ENCODE measurements around the gene GRAMD2A. TPM values are rescaled to one million over a fixed set of nuclear protein-coding genes. Genes with fewer than 3 reads are reported as not detected.

GRAMD2A gene
- total RNA-seq, 1 donor from 2014 or later = not detected

DNA sequence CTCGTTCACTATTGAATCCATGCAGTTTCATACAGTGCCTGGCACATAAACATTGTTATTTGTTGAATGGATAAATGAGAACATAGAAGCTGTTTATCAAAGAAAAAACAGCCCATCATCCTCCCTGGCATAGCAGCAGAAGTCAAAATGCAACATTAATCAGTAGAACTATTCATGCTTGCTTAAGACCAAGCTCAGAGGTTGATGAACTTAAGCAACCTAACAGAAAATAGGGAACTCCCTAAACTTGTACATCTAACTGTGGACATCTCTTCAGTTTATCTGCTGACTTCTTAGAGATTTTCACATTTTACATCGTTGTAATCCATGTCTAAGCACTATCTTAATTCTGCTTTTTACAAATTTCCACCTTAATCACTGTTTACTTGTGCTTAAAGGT is 50.2 kb downstream of the GRAMD2A start:
- H3K36me3 Mint-ChIP-seq (ENCODE audit: low read depth) = no peaks in the 10 kb centered on the region
- H3K27ac Mint-ChIP-seq = no peak overlapping the region
- POLR2A ChIA-PET = no interaction called here
- no peaks in the 10 kb centered on the region for H3K9me3 Mint-ChIP-seq
- DNase-seq (no peak), ATAC-seq (ENCODE audit: low read depth) (no peak)
- H3K4me3 Mint-ChIP-seq = no peak overlapping the region
- no peaks in the 10 kb centered on the region for H3K4me1 Mint-ChIP-seq
- CTCF ChIA-PET = interaction anchor here (3.0 kb wide), 1 partner anchor 9 kb away, joined by 9 read pairs; no protein-coding TSS in a partner anchor
- intact Hi-C loops (cut with micrococcal nuclease) = no loop called here
- no peaks in the 10 kb centered on the region for H3K27me3 Mint-ChIP-seq
- TF ChIP-seq, protein P1, sequence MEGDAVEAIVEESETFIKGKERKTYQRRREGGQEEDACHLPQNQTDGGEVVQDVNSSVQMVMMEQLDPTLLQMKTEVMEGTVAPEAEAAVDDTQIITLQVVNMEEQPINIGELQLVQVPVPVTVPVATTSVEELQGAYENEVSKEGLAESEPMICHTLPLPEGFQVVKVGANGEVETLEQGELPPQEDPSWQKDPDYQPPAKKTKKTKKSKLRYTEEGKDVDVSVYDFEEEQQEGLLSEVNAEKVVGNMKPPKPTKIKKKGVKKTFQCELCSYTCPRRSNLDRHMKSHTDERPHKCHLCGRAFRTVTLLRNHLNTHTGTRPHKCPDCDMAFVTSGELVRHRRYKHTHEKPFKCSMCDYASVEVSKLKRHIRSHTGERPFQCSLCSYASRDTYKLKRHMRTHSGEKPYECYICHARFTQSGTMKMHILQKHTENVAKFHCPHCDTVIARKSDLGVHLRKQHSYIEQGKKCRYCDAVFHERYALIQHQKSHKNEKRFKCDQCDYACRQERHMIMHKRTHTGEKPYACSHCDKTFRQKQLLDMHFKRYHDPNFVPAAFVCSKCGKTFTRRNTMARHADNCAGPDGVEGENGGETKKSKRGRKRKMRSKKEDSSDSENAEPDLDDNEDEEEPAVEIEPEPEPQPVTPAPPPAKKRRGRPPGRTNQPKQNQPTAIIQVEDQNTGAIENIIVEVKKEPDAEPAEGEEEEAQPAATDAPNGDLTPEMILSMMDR (IDR thresholded peaks at IDR 0.05) = no peak

DNA sequence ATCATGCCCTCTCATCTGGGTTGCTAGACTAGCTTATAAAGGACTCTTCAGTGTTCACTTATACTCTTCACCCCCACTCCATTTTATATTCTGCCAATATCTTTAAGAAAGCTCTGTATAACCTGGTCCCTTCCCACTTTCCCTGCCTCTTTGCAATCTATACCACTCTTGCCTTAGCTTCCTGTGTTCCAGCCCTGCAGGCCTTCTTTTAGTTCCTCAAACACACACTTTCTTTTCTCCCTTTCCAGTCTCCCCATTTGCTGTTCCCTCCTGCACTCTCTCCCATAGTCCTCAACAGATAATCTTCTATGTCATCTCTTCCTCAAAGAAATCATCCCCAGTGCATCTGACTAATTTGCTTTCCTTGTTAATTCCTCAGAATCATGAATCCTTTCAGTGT is 50.7 kb downstream of the GRAMD2A start:
- DNase-seq (no peak), ATAC-seq (ENCODE audit: low read depth) (no peak)
- TF ChIP-seq, protein P1 (IDR thresholded peaks at IDR 0.05) = no peak
- H3K27ac Mint-ChIP-seq = no peak overlapping the region
- intact Hi-C loops (cut with micrococcal nuclease) = no loop called here
- ChIA-PET CTCF (interaction anchor here (3.0 kb wide), 1 partner anchor 9 kb away, joined by 9 read pairs; no protein-coding TSS in a partner anchor), POLR2A (no interaction called here)
- H3K4me1 Mint-ChIP-seq = no peaks in the 10 kb centered on the region
- no peaks in the 10 kb centered on the region for H3K27me3 Mint-ChIP-seq
- no peaks in the 10 kb centered on the region for H3K36me3 Mint-ChIP-seq (ENCODE audit: low read depth)
- H3K9me3 Mint-ChIP-seq = no peaks in the 10 kb centered on the region
- no peak overlapping the region for H3K4me3 Mint-ChIP-seq

DNA sequence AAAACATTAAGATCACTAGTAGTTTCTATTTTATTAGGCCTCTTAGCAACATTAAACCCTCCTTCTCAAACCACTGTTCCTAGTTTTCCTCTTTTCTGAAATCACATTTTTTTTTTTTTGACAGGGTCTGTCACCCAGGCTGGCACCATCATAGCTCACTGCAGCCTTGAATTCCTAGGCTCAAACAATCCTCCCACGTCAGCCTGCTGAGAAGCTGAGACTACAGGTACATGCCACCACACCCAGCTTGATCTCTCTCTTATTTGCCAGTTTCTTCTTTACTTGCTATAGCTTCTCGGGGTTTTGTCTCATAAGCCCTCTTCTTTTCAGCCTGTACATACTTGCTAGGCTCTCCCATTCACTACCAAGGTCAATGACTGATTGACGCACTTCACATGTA is 51.4 kb downstream of the GRAMD2A start:
- H3K9me3 Mint-ChIP-seq = no peaks in the 10 kb centered on the region
- DNase-seq (no peak), ATAC-seq (ENCODE audit: low read depth) (no peak)
- ChIA-PET POLR2A (no interaction called here), CTCF (interaction anchor here (3.0 kb wide), 1 partner anchor 10 kb away, joined by 9 read pairs; no protein-coding TSS in a partner anchor)
- H3K4me1 Mint-ChIP-seq = peaks cover 6% of the 10 kb centered on the region
- intact Hi-C loops (cut with micrococcal nuclease) = no loop called here
- no peaks in the 10 kb centered on the region for H3K27me3 Mint-ChIP-seq
- TF ChIP-seq, protein P1 (IDR thresholded peaks at IDR 0.05) = no peak
- no peak overlapping the region for H3K4me3 Mint-ChIP-seq
- no peaks in the 10 kb centered on the region for H3K36me3 Mint-ChIP-seq (ENCODE audit: low read depth)
- no peak overlapping the region for H3K27ac Mint-ChIP-seq

DNA sequence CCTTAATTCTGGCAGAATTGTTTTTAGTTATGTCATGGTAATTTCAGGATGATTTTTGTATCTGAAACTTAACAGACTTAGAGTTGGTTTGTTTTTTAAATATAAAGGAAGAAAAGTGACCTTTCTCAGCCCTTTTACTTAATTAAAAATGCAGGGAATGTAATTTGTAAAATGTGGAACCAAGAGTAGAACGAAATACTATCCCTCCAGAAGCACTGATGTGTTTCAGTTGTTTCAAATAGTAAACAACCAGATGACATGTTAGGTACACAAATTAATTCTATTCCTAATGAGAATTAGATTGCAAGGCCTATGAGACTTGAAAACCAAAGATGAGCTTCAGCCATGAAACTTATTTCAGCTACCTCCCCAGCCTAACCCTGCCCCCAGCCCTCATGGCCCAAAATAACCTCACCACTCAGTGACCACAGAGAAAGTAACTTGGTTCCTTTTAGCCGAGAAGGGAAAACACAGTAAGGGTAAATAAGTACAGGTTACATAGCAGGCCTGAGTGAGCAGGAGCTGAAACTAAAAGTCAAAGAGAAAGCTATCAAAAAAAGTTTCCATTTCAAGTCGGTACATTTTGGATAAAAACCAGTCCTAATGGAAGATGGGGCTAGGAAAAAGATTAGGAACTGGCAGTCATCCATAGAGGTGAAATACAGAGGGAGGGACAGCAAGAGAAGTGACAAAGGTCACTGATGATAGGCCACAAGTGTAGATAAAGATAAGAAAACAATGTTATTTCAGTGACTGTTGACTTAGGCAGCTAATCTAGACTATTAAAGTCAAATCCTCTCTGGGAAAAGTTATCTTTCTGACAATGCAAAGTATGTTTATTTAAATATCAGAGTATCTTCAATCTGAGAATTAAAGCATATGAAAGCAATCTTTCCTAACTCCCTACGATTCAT is 56.2 kb downstream of the GRAMD2A start:
- ChIA-PET POLR2A (interaction anchor here (1.4 kb wide), 1 partner anchor 24 kb away, joined by 12 read pairs; the partner anchor contains the start of genes MYO9A and SENP8), CTCF (interaction anchor here (0.8 kb wide), 1 partner anchor 15 kb away, joined by 4 read pairs; no protein-coding TSS in a partner anchor)
- Mint-ChIP-seq H3K9me3 (no peaks in the 10 kb centered on the region), H3K4me3 (peak overlapping the region; percentile 44), H3K27ac (peak overlapping the region; percentile 87), H3K4me1 (peaks cover 15% of the 10 kb centered on the region), H3K36me3 (ENCODE audit: low read depth) (no peaks in the 10 kb centered on the region), H3K27me3 (no peaks in the 10 kb centered on the region)
- DNase-seq (no peak), ATAC-seq (ENCODE audit: low read depth) (peak; percentile 94)
- TF ChIP-seq, protein P1 (IDR thresholded peaks at IDR 0.05) = no peak
- intact Hi-C loops (cut with micrococcal nuclease) = no loop called here

DNA sequence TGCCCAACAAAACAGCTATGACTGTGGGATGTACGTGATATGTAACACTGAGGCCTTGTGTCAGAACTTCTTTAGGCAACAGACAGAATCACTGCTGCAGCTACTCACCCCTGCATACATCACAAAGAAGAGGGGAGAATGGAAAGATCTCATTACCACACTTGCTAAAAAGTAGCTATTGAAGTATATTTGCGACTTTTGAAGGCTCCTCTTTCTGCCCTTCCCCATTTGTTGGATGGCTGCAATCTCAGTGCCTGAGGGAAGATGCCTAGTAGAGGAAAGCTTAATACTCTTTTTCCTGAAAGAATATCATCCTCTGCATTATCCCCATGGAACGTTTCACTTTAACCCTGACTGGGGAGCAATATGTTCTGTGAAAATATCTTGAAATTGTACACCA is 57.5 kb downstream of the GRAMD2A start:
- no peak overlapping the region for H3K27ac Mint-ChIP-seq
- DNase-seq (no peak), ATAC-seq (ENCODE audit: low read depth) (no peak)
- TF ChIP-seq, protein P1 (IDR thresholded peaks at IDR 0.05) = no peak
- no peaks in the 10 kb centered on the region for H3K9me3 Mint-ChIP-seq
- intact Hi-C loops (cut with micrococcal nuclease) = no loop called here
- H3K4me3 Mint-ChIP-seq = no peak overlapping the region
- no peaks in the 10 kb centered on the region for H3K27me3 Mint-ChIP-seq
- CTCF ChIA-PET = interaction anchor here (1.4 kb wide), 1 partner anchor 16 kb away, joined by 3 read pairs; no protein-coding TSS in a partner anchor
- POLR2A ChIA-PET = no interaction called here
- H3K4me1 Mint-ChIP-seq = peaks cover 15% of the 10 kb centered on the region
- H3K36me3 Mint-ChIP-seq (ENCODE audit: low read depth) = no peaks in the 10 kb centered on the region
